ENCODE results near the gene KRTAP1-1.
"Not testable (repeated sequence)": the region's sequence is repeated elsewhere in the genome, so short reads cannot be mapped to it uniquely, and the experiment has no call there.

KRTAP1-1 gene

DNA sequence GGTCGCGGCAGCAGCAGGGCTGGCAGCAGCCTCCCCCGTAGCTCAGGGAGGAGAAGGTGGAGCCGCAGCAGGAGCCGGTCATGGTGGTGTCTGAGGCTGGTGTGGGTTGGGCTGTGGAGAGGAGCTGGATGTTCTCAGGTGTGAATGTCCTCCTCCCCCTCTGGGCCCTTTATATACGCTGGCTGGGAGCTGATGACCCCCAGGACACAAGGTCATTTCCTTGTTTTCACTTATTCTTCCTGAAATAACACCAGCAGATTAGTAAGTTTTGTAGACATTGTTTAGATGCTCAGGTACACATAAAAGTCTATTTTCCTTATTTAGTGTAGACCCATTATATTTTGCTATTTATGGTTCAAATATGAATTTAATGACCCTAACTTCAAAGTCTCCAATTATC lies 13.9 kb upstream of the KRTAP1-1 start, which contains the start of gene KRTAP2-2:
Gene KRTAP2-2 (minus strand): TSS at position 101 of the 400 bp plus-strand sequence. CDS start 19 bp downstream, at position 82.
- DNase-seq, result not testable (repeated sequence)

DNA sequence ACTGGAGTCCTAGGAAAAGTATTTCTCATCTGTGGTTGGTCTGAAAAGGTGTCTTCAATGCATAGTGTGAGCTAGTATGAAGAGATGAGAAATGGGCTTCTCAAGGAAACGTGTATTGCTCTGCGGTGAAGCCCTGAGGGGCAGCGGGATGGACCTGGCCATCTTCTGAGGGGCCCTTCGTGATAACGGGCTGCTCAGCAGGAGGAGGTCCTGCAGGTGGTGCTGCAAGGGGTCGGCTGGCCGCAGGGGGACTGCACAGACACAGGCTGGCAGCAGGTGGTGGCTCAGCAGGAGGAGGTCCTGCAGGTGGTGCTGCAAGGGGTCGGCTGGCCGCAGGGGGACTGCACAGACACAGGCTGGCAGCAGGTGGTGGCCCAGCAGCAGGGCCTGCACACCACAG lies 13.3 kb upstream of the KRTAP1-1 start:
- not testable (repeated sequence) for DNase-seq

GRCh38 chr17:41054025-41054424 lies 12.8 kb upstream of the KRTAP1-1 start:
- DNase-seq, result no peak

DNA sequence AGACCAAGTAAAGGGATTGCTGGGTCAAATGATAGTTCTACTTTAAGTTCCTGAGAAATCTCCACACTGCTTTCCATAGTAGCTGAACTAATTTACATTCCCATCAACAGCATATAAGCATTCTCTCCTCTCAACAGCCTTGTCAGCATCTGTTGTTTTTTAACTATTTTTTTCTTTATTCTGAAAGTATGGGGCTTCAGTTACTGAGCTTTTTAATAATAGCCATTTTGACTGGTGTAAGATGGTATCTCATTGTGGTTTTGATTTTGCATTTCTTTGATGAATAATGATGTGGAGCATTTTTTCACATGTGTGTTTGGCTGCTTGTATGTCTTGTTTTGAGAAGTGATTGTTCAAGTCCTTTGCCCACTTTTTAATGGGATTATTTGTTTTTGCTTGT lies 11.3 kb upstream of the KRTAP1-1 start:
- DNase-seq, result no peak

GRCh38 chr17:41049110-41049509 lies 7.9 kb upstream of the KRTAP1-1 start:
- DNase-seq, result no peak

DNA sequence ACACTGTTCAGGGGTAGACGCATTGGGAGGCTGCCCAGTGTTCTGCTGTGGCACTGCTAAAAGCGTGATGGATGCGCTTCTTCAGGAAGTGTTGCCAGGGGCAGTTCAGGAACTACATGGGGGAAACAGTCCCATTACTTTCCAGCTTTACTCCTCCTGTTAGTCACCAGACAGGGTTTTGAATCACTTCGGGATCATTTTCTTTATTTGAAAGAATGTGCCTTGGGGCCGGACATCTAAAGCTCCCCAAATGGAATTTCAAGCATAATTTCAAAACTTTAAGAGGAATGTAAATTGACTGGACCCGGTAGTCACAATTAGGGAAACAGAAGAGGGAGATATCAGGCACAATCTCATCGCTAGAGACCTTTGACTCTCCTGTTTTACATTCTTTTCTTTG lies 7.2 kb upstream of the KRTAP1-1 start:
- no peak for DNase-seq

- not testable (repeated sequence) for DNase-seq
Observed at GRCh38 chr17:41046735-41047465, 5.7 kb upstream of the KRTAP1-1 start, which contains the start of gene KRTAP2-1. TSS of gene KRTAP2-1 (minus strand) at chr17:41047316. CDS start at chr17:41047267, 49 bp downstream.

- no peak for DNase-seq
Observed at GRCh38 chr17:41042953-41043352, 1.7 kb upstream of the KRTAP1-1 start.

DNA sequence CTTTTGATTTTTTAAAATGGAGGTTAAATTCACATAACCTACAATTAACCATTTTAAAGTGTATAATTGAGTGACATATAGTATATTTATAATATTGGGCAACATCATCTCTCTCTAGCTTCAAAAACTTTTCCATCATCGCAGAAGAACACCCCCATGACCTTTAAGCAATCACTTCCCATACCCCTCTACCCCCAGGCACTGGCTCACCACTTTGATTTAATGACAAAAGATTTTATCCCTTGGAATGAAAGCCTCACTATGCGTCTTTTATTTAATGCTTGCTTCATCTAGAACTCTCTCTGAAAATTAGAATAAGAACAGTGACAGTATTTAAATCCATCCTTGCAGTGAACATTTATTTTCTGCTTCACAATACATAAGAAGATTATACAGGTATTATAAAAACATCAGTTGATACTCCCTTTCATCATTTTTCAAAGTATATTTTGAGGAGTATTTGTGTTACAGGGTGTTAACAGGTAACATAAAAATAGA lies 3.3 kb downstream of the KRTAP1-1 start:
- no peak for DNase-seq

DNA sequence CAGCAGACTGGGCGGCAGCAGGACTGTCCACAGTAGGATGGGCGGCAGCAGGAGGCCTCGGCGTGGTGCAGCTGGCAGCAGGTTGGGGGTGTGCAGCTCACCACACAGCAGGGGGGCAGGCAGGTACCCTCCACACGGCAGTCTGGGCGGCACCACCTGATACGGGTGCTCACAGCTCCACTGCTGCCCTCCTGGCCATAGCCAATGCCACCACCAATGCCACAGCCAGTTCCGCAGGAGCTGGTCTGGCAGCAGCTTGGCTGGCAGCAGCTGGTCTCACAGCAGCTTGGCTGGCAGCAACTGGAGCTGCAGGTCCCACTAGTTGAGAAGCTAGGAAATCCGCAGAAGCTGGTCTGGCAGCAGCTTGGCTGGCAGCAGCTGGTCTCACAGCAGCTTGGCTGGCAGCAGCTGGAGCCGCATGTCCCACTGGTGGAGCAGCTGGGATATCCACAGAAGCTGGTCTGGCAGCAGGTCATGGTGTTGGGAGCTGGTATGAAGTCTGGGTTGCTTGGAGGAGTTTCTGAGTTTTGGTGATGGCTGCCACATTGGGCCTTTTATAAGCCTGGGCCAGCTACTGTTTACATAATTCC lies 6.8 kb downstream of the KRTAP1-1 start, which contains the start of gene KRTAP1-3:
Gene KRTAP1-3 (minus strand): TSS at position 529 of the 590 bp plus-strand sequence. CDS start 53 bp downstream, at position 476.
- peak; percentile 66 for DNase-seq

- DNase-seq, result no peak
Observed at GRCh38 chr17:41029633-41030245, 11.5 kb downstream of the KRTAP1-1 start, which contains the start of gene KRTAP1-4. TSS of gene KRTAP1-4 (minus strand) at chr17:41030195. CDS start at chr17:41030078, 117 bp downstream.

GRCh38 chr17:41026715-41027471 lies 14.4 kb downstream of the KRTAP1-1 start, which contains the start of gene KRTAP1-5:
TSS of gene KRTAP1-5 (minus strand) at chr17:41027208. CDS start at chr17:41027155, 53 bp downstream.
- DNase-seq, result no peak

GRCh38 chr17:41024697-41025096 lies 16.6 kb downstream of the KRTAP1-1 start:
- DNase-seq, result no peak

GRCh38 chr17:41020336-41020735 lies 20.9 kb downstream of the KRTAP1-1 start:
- no peak for DNase-seq

- DNase-seq, result no peak
Observed at GRCh38 chr17:41019415-41019814, 21.8 kb downstream of the KRTAP1-1 start.

- no peak for DNase-seq
Observed at GRCh38 chr17:41018541-41018940, 22.7 kb downstream of the KRTAP1-1 start.

- no peak for DNase-seq
Observed at GRCh38 chr17:41016578-41017215, 24.6 kb downstream of the KRTAP1-1 start.

GRCh38 chr17:41015454-41015853 lies 25.8 kb downstream of the KRTAP1-1 start:
- no peak for DNase-seq

DNA sequence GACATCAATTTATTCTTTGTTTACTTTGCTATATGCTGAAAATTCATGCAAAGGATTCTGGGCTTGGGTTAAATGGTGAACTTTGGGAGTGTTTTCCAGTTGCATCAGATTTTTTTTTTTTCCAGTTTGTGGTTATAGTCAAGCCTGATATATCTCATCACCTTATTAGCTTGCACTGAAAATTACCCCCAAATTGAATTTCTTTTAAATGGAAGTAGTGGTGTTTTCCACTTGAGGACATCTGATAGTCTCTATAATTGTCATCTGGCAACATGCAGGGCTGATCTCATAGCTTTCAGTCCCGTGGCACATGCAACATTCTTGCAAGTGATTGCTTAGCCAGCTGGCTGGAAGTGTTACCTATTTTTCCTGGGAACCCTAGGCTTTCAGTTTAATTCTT lies 27.6 kb downstream of the KRTAP1-1 start:
- DNase-seq, result no peak

- DNase-seq, result no peak
Observed at GRCh38 chr17:41013181-41013580, 28.1 kb downstream of the KRTAP1-1 start.

DNA sequence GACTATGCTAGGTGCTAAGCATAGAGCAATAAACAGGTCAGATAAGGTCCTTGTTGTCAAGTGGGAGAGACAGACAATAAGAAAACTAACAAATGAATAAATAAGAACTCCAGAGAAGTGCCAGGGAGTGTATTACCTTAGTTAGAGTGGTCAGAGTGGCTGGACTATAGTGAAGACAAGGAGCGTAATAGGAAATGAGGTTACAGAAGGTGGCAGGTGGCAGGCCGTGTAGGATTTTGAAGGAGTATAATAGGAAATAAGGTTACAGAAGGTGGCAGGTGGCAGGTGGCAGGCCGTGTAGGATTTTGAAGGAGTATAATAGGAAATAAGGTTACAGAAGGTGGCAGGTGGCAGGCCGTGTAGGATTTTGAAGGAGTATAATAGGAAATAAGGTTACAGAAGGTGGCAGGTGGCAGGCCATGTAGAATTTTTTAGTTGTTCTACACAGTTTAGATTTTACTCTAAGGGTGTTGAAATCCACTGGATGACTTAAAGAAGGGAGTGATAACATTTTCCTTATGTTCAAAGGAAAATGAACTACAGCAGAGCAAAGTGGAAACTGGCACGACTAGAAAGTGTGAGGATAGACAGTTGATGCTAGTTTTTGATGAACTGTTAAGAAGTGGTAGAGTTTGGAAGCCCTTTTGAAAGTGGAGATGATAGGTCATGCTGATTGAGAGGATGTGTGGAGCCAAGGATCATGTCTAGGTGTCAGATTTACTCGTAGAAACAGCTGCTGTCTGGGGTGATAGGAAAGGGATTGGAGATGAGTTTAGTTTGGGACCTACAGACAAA lies 28.7 kb downstream of the KRTAP1-1 start:
- no peak for DNase-seq
